OCI-LY7 (cell line): ENCODE results near the gene ANKRD11. TPM values are rescaled to one million over a fixed set of nuclear protein-coding genes. Genes with fewer than 3 reads are reported as not detected.

Source experiments
- BruUV-seq: library from RNA; stranded (reverse); fragments of 400-500 nt; replicated peaks from 2 replicates; lab custom pipeline; 2021; lab: Mats Ljungman, UMichigan
- CTCF ChIA-PET: fragments of 300-600 bp; sonication (Branson Sonifier 250); formaldehyde crosslinking; loops from one replicate; lab custom pipeline; 2022; ENCODE audit warnings: antibody characterized with exemption; ENCODE audit not compliant: unreplicated experiment; lab: Charles Lee
- POLR2A ChIA-PET: fragments of 300-600 bp; sonication (Branson Sonifier 250); formaldehyde crosslinking; loops from one replicate; lab custom pipeline; 2022; ENCODE audit warnings: antibody characterized with exemption; lab: Charles Lee
- DNase-seq: peaks from one replicate; pipeline ENCODE4 v3.0.0-alpha.2; 2015; ENCODE audit warnings: low spot score
- H2AFZ ChIP-seq: fragments of 200-600 bp; sonication (generic), shearing (Covaris generic); 2 replicates; pipeline ENCODE4 v1.6.1; 2014; ENCODE audit warnings: mild to moderate bottlenecking, antibody characterized with exemption, low read length, moderate library complexity
- H3K27ac ChIP-seq: fragments of 200-600 bp; sonication (generic); 2 replicates; pipeline ENCODE4 v1.5.1; 2014; ENCODE audit warnings: mixed run types, low read depth, mild to moderate bottlenecking, moderate library complexity, low read length, inconsistent platforms; ENCODE audit not compliant: poor library complexity, severe bottlenecking
- H3K36me3 ChIP-seq: fragments of 200-600 bp; sonication (generic); 2 replicates; pipeline ENCODE4 v1.6.1; 2014; ENCODE audit warnings: mild to moderate bottlenecking, antibody characterized with exemption, low read length, moderate library complexity, mixed read lengths; ENCODE audit not compliant: insufficient read depth
- H3K4me1 ChIP-seq: fragments of 200-600 bp; sonication (generic); 2 replicates; pipeline ENCODE4 v1.5.1; 2014; ENCODE audit warnings: mild to moderate bottlenecking, low read length; ENCODE audit not compliant: insufficient read depth, poor library complexity, severe bottlenecking
- H3K4me2 ChIP-seq: fragments of 200-600 bp; sonication (generic); 2 replicates; pipeline ENCODE4 v1.6.1; 2014; ENCODE audit warnings: mild to moderate bottlenecking, low read length
- H3K4me3 ChIP-seq: fragments of 200-600 bp; sonication (generic); 2 replicates; pipeline ENCODE4 v1.5.1; 2014; ENCODE audit warnings: mild to moderate bottlenecking, low read depth, low read length; ENCODE audit not compliant: poor library complexity, severe bottlenecking
- H3K79me2 ChIP-seq: fragments of 200-600 bp; sonication (generic); 2 replicates; pipeline ENCODE4 v1.6.1; 2016; ENCODE audit warnings: low read depth, mild to moderate bottlenecking, low read length, moderate library complexity, mixed read lengths; ENCODE audit not compliant: insufficient read depth
- H3K9me2 ChIP-seq: fragments of 200-600 bp; sonication (generic); 2 replicates; pipeline ENCODE4 v1.6.1; 2016; ENCODE audit warnings: mild to moderate bottlenecking, low read length, mixed read lengths; ENCODE audit not compliant: insufficient read depth
- H3K9me3 ChIP-seq: fragments of 200-600 bp; sonication (generic); 2 replicates; pipeline ENCODE4 v1.6.1; 2014; ENCODE audit warnings: mild to moderate bottlenecking, mixed run types, low read length, mixed read lengths
- H4K20me1 ChIP-seq: fragments of 200-600 bp; sonication (generic); 2 replicates; pipeline ENCODE4 v1.6.1; 2014; ENCODE audit warnings: mild to moderate bottlenecking, antibody characterized with exemption, low read length, moderate library complexity, mixed read lengths; ENCODE audit not compliant: insufficient read depth
- EZH2phosphoT487 ChIP-seq: fragments of 200-600 bp; sonication (generic); IDR thresholded peaks from 2 replicates; pipeline ENCODE4 v1.6.1; 2018; ENCODE audit warnings: low read depth, borderline replicate concordance, mild to moderate bottlenecking, mixed run types, antibody characterized with exemption, low read length, moderate library complexity, mixed read lengths
- intact Hi-C: fragments of 100-400 bp; cut with micrococcal nuclease; formaldehyde crosslinking; loops from one replicate; pipeline ENCODE4 v1.10.0; 2022; ENCODE audit not compliant: unreplicated experiment
- total RNA-seq, 2 experiments: library from RNA; depleted of rRNA in 1 of 2; stranded (reverse); fragments of >200 nt in 1 of 2; shearing (Covaris generic) in 1 of 2; gene quantifications; 2 replicates each; pipeline ENCODE4 v1.2.3, GENCODE V29; 2014 to 2022
- TF ChIP-seq, protein P1 (sequence below): fragments of 200-600 bp; sonication (generic); conservative IDR thresholded peaks from 2 replicates; pipeline ENCODE4 v1.5.1; 2014; ENCODE audit warnings: mild to moderate bottlenecking, antibody characterized with exemption, low read length, moderate library complexity, mixed read lengths

The ANKRD11 gene
- total RNA-seq, 2 experiments from 2014 or later, result 89.1 to 251 TPM

DNA sequence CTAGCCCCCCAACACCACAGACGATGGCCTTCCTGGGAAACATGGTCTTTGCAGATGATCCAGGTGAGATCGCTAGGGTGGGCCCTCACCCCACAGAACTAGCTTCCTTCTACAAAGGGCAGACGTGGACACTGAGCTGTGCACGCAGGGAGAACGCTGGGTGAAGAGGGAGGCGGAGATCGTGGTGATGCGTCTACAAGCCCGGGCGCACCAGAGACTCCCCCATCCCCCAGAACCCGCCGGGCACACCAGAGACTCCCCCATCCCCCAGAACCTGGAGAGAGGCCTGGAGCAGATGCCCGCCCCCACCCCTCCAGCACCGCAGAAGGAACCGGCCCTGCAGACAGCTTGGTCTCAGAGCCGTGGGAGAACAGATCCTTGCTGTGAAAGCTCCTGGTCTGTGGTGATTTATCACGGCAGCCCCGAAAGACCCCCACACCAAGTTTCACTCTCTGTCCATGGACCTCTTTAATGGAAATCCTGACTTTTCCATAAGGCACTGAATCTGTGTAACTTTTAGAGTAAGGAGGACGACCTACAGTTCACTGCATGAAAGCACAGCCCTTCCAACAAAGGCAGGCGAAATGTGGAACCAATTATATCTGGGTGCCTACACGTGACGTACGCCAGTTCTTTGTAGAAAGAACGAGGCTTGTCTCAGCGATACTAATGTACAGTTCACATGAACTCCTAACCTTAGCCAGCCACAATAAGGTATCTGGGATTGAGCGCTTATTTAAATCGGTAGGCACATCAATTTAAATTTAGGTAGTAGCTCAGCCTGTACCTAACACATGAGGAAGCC is 88.5 kb downstream of the ANKRD11 start:
- intact Hi-C loops, result no loop called here
- ChIA-PET CTCF (no interaction called here), POLR2A (interaction anchor here (0.6 to 1.0 kb wide), 2 partner anchors 9 to 12 kb away, joined by 3 to 5 read pairs; no protein-coding TSS in a partner anchor)
- DNase-seq, result no peak
- TF ChIP-seq, protein P1, sequence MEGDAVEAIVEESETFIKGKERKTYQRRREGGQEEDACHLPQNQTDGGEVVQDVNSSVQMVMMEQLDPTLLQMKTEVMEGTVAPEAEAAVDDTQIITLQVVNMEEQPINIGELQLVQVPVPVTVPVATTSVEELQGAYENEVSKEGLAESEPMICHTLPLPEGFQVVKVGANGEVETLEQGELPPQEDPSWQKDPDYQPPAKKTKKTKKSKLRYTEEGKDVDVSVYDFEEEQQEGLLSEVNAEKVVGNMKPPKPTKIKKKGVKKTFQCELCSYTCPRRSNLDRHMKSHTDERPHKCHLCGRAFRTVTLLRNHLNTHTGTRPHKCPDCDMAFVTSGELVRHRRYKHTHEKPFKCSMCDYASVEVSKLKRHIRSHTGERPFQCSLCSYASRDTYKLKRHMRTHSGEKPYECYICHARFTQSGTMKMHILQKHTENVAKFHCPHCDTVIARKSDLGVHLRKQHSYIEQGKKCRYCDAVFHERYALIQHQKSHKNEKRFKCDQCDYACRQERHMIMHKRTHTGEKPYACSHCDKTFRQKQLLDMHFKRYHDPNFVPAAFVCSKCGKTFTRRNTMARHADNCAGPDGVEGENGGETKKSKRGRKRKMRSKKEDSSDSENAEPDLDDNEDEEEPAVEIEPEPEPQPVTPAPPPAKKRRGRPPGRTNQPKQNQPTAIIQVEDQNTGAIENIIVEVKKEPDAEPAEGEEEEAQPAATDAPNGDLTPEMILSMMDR, result no peak
- TF ChIP-seq EZH2phosphoT487, result no peak
- Histone ChIP-seq H3K9me2 (no peaks in the 10 kb centered on the region), H3K4me2 (no peak overlapping the region), H3K79me2 (peaks cover 89% of the 10 kb centered on the region), H3K4me3 (no peak overlapping the region), H3K36me3 (peaks cover 29% of the 10 kb centered on the region), H3K4me1 (peaks cover 18% of the 10 kb centered on the region), H4K20me1 (peaks cover 9% of the 10 kb centered on the region; the same call in 1 of the 2 replicates), H3K9me3 (no peaks in the 10 kb centered on the region), H2AFZ (no peak overlapping the region), H3K27ac (no peak overlapping the region)
- no TSS peak for BruUV-seq

DNA sequence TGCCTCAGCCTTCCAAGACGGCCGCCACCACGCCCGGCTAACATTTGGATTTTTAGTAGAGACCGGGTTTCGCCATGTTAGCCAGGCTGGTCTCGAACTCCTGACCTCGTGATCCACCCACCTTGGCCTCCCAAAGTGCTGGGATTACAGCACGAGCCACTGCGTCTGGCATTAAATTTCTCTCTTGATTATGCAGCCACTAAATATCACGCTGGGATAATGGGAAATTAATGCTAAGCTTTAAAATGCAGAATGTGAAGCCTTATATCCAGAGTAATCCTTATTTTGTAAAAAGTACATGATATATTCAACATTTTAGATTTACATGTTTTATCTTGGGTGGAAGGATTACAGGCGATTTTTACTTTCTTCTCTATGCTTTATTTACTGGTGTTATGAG is 89.2 kb downstream of the ANKRD11 start:
- Histone ChIP-seq H3K79me2 (peaks cover 89% of the 10 kb centered on the region), H3K4me3 (no peak overlapping the region), H2AFZ (no peak overlapping the region), H4K20me1 (peaks cover 4% of the 10 kb centered on the region; the same call in 1 of the 2 replicates), H3K36me3 (peaks cover 35% of the 10 kb centered on the region), H3K9me2 (no peaks in the 10 kb centered on the region), H3K9me3 (no peaks in the 10 kb centered on the region), H3K4me2 (no peak overlapping the region), H3K4me1 (peaks cover 18% of the 10 kb centered on the region), H3K27ac (no peak overlapping the region)
- DNase-seq, result no peak
- TF ChIP-seq EZH2phosphoT487, result no peak
- TF ChIP-seq, protein P1, result no peak
- intact Hi-C loops, result no loop called here
- CTCF ChIA-PET, result no interaction called here
- POLR2A ChIA-PET, result no interaction called here
- BruUV-seq, result TSS peak; percentile 36

DNA sequence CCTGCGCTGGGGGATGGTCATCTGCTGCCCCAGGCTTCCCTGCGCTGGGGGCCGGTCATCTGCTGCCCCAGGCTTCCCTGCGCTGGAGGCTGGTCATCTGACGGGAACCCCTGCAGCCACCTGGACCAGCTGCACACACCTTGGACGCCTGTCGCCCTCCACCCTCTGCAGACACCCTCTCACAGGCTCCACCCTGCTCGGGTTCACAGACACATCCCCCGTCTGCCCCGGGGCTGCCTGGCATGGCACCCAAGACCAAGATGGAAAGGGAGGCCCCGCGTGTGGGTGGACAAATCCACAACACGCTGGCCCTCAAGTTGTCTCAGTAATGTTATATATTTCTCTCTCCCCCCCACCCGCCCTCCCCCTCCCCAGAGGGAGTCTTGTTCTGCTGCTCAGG is 89.6 kb downstream of the ANKRD11 start:
- Histone ChIP-seq H3K4me1 (peaks cover 18% of the 10 kb centered on the region), H3K9me2 (no peaks in the 10 kb centered on the region), H3K9me3 (no peaks in the 10 kb centered on the region), H4K20me1 (peaks cover 4% of the 10 kb centered on the region; the same call in 1 of the 2 replicates), H3K27ac (no peak overlapping the region), H3K36me3 (peaks cover 39% of the 10 kb centered on the region), H3K79me2 (peaks cover 89% of the 10 kb centered on the region), H3K4me3 (no peak overlapping the region), H3K4me2 (no peak overlapping the region), H2AFZ (no peak overlapping the region)
- ChIA-PET CTCF (no interaction called here), POLR2A (no interaction called here)
- TF ChIP-seq EZH2phosphoT487, result no peak
- TF ChIP-seq, protein P1, result no peak
- no TSS peak for BruUV-seq
- DNase-seq, result no peak
- intact Hi-C loops, result no loop called here
